Activated CD8-positive, alpha-beta memory T cell treated with anti-CD3 and anti-CD28 coated beads for 36 hours (primary cell): ENCODE measurements around the gene EFCAB8. TPM values are rescaled to one million over a fixed set of nuclear protein-coding genes. Genes with fewer than 3 reads are reported as not detected.

ENCODE experiments used
- CTCF ChIA-PET: fragments of 350-600 bp; sonication (Branson Sonifier 250); formaldehyde crosslinking; loops from one replicate; lab custom pipeline; 2021; ENCODE audit warnings: antibody characterized with exemption; lab: Charles Lee
- POLR2A ChIA-PET: fragments of 350-600 bp; sonication (Branson Sonifier 250); formaldehyde crosslinking; loops from one replicate; lab custom pipeline; 2021; ENCODE audit warnings: antibody characterized with exemption; lab: Charles Lee
- total RNA-seq, 2 experiments: library from RNA; stranded (reverse); gene quantifications; one replicate each; pipeline ENCODE4 v1.2.3, GENCODE V29; 2021

Gene EFCAB8
- total RNA-seq, 2 experiments from 2014 or later: 0.21 to 0.94 TPM

- ChIA-PET POLR2A (no interaction called here), CTCF (interaction anchor here (1.1 kb wide), 1 partner anchor 8 kb away, joined by 3 read pairs; no protein-coding TSS in a partner anchor)
These were observed 148.9 kb downstream of the EFCAB8 start, which contains the start of gene BPIFB2 for GRCh38 chr20:33007376-33008335. Gene BPIFB2 (plus strand): TSS chr20:33007704. CDS start chr20:33008575, 871 bp downstream.

DNA sequence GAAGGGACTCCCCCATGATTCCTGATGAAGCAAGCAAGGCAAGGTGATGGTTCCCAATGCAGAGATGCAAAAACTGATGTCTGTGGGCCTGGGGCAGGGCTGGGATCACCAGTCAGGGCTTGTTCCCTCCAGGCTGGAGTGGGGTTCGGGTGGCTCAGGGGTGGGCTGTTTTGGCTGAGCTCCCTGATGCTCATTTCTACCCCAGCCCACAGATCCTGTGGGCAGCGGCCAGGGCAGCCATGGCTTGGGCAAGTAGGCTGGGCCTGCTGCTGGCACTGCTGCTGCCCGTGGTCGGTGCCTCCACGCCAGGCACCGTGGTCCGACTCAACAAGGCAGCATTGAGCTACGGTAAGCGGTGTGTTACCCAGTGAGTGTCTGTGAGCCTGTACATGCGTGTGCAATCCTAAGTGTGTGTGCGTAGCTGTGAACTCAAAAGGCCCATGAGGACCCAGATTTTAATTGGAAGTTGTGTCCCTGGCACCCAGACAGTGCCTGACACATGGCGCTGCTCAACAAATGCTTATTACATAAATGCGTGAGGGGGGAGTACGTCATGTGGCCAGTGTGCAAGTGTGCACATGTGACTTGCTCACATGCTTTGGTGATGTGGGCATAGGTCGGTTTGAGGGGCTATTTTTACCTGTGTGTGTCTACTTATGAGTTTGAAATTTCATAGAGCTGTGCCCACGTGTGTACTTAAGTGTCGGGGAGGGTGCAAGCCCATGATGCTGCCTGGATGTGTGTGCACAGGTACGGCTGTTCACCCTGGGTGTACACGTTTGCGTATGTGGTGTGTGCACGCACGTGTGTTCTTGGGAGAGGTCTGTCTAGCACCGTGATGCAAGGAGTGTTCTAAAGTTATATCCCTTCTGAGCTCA lies 149.9 kb downstream of the EFCAB8 start:
- ChIA-PET CTCF (interaction anchor here (0.6 kb wide), 2 partner anchors 116 to 192 kb away, joined by 3 to 4 read pairs; no protein-coding TSS in a partner anchor), POLR2A (no interaction called here)

DNA sequence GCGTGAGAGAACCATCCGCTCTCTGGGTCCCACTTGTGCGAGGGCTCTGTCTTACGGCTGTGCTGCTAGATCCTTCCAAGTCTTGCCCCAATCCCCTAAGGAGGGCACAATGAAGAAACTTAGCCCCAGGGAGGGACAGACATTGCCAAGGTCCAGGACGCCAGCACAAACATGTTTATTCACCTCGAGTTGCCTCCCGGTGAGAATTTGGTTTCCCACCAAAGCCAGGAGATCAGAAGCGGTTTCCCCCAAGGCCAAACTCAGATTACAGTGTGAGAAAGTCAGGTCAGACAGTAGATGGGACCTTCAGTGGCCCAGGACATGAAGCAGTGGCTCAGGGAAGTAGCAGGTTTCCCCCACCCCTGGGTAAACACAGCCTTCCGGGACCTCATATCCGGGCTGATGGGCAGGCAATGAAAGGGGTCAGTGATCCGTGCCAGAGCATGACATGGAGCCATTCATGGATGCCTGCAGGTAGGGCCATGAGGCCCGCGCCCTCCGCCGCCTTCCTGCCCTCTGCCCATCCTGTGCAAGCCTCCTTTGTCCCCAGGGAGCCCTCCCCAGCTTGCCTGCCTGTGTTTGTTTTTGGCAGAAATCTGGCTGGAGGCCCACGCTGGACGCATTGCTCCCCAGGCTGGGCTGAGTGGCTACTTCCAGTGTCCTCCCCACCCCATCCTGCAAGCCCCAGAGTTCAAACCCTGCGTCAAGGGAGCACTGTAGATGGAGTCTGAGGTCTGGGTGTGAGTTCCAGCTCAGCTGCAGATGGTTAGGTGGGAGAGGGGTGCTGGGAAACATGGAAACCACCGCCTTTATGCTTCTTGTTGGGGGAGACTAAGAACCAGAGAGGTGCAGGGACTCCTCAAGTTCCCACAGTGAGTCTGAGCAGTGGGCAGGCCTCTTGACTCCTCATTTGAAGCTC lies 150.8 kb downstream of the EFCAB8 start:
- ChIA-PET POLR2A (no interaction called here), CTCF (interaction anchor here (0.6 kb wide), 2 partner anchors 117 to 193 kb away, joined by 3 to 4 read pairs; no protein-coding TSS in a partner anchor)

GRCh38 chr20:33010133-33010504 lies 151.4 kb downstream of the EFCAB8 start:
- POLR2A ChIA-PET: no interaction called here
- CTCF ChIA-PET: no interaction called here

- ChIA-PET CTCF (no interaction called here), POLR2A (no interaction called here)
These were observed 152.1 kb downstream of the EFCAB8 start for GRCh38 chr20:33010674-33011449.

Other genes with a start within 250 kb of the EFCAB8 start
- gene C20orf203, start 185.0 kb upstream of the EFCAB8 start, total RNA-seq: not detected
- gene COMMD7, start 115.5 kb upstream of the EFCAB8 start, total RNA-seq: 10 to 100 TPM; 31.6 to 34.2 TPM
- 1 to 10 TPM; 1.3 to 1.5 TPM for gene DNMT3B, start 96.5 kb upstream of the EFCAB8 start, total RNA-seq
- gene MAPRE1, start 39.0 kb upstream of the EFCAB8 start, total RNA-seq: 100 to 1,000 TPM; 152 to 155 TPM
- gene SUN5, start 145.5 kb downstream of the EFCAB8 start, total RNA-seq: not detected
- gene BPIFB2, start 148.8 kb downstream of the EFCAB8 start, total RNA-seq: not detected
- not detected for gene BPIFB6, start 172.7 kb downstream of the EFCAB8 start, total RNA-seq
- not detected for gene BPIFB3, start 195.0 kb downstream of the EFCAB8 start, total RNA-seq
- not detected for gene BPIFB4, start 220.7 kb downstream of the EFCAB8 start, total RNA-seq